ENCODE measurements around the gene SH3GLB2.
A peak's percentile ranks its signal among the peaks of the same experiment; 100 is the strongest.

Gene SH3GLB2

GRCh38 chr9:129028192-129028966, at the start of gene SH3GLB2:
Gene SH3GLB2, minus strand, starts transcription at chr9:129028331. Its CDS starts 177 bp downstream, at chr9:129028154.
- DNase-seq, result peak; percentile 91 to 94

- DNase-seq, result no peak
Measured at GRCh38 chr9:129077236-129077635, 49.1 kb upstream of the SH3GLB2 start.

- DNase-seq, result no peak
Measured at GRCh38 chr9:129076640-129077037, 48.5 kb upstream of the SH3GLB2 start.

- no peak for DNase-seq
Measured at GRCh38 chr9:129075996-129076639, 48.0 kb upstream of the SH3GLB2 start.

- no peak for DNase-seq
Measured at GRCh38 chr9:129074106-129074505, 46.0 kb upstream of the SH3GLB2 start.

GRCh38 chr9:129073404-129073803, 45.3 kb upstream of the SH3GLB2 start:
- peak in 1 of 2 donors; percentile 21 for DNase-seq

GRCh38 chr9:129072171-129072570, 44.0 kb upstream of the SH3GLB2 start:
- no peak for DNase-seq

- peak in 1 of 2 donors; percentile 18 for DNase-seq
Measured at GRCh38 chr9:129071526-129072126, 43.5 kb upstream of the SH3GLB2 start.

GRCh38 chr9:129070696-129071525, 42.8 kb upstream of the SH3GLB2 start:
- no peak for DNase-seq

GRCh38 chr9:129069862-129070641, 41.9 kb upstream of the SH3GLB2 start:
- DNase-seq, result no peak

- peak; percentile 62 to 71 for DNase-seq
Measured at GRCh38 chr9:129068990-129069861, 41.1 kb upstream of the SH3GLB2 start.

GRCh38 chr9:129068110-129068509, 40.0 kb upstream of the SH3GLB2 start:
- DNase-seq, result no peak

GRCh38 chr9:129064499-129064908, 36.4 kb upstream of the SH3GLB2 start:
- DNase-seq, result no peak

GRCh38 chr9:129063061-129063460, 34.9 kb upstream of the SH3GLB2 start:
- DNase-seq, result no peak

- no peak for DNase-seq
Measured at GRCh38 chr9:129060991-129061390, 32.9 kb upstream of the SH3GLB2 start.

GRCh38 chr9:129059796-129060785, 32.0 kb upstream of the SH3GLB2 start:
- DNase-seq, result no peak

GRCh38 chr9:129058965-129059795, 31.0 kb upstream of the SH3GLB2 start:
- DNase-seq, result no peak

GRCh38 chr9:129054163-129054851, 26.2 kb upstream of the SH3GLB2 start:
- no peak for DNase-seq

Measured in CD4-positive, alpha-beta T cell treated with Interferon alpha-2 for 1 hour (primary cell).